Activated T-cell treated with anti-CD3 and anti-CD28 coated beads, Interleukin-2, amount 50 U/mL, for 4 hours (primary cell): ENCODE results near the gene HDHD3. TPM values are rescaled to one million over a fixed set of nuclear protein-coding genes. Genes with fewer than 3 reads are reported as not detected.

Experiments used
- ATAC-seq, 2 donors: fragments of 200-7000 bp; cut with Tn5 transposase; one replicate each; pipeline ENCODE4 v1.10.0; 2021
- DNase-seq: peaks from one replicate; pipeline ENCODE4 v3.0.0-alpha.2; 2020
- H3K27me3 Mint-ChIP-seq: one replicate; pipeline ENCODE4 v1.8.0; 2021; ENCODE audit warnings: low read depth, mixed read lengths
- H3K36me3 Mint-ChIP-seq: one replicate; pipeline ENCODE4 v1.8.0; 2022; ENCODE audit warnings: mixed read lengths; ENCODE audit not compliant: insufficient read depth
- H3K4me1 Mint-ChIP-seq: one replicate; pipeline ENCODE4 v1.8.0; 2021; ENCODE audit warnings: low read depth, mixed read lengths
- H3K4me3 Mint-ChIP-seq: one replicate; pipeline ENCODE4 v1.8.0; 2021; ENCODE audit warnings: mild to moderate bottlenecking, moderate library complexity, mixed read lengths
- H3K9me3 Mint-ChIP-seq: one replicate; pipeline ENCODE4 v1.8.0; 2021; ENCODE audit warnings: mixed read lengths
- total RNA-seq, 3 donors: library from RNA; stranded (reverse); gene quantifications; one replicate each; pipeline ENCODE4 v1.2.1, GENCODE V29; 2021

HDHD3 gene
- total RNA-seq, 3 donors from 2014 or later: 7.1 to 14.4 (median 12.7) TPM

DNA sequence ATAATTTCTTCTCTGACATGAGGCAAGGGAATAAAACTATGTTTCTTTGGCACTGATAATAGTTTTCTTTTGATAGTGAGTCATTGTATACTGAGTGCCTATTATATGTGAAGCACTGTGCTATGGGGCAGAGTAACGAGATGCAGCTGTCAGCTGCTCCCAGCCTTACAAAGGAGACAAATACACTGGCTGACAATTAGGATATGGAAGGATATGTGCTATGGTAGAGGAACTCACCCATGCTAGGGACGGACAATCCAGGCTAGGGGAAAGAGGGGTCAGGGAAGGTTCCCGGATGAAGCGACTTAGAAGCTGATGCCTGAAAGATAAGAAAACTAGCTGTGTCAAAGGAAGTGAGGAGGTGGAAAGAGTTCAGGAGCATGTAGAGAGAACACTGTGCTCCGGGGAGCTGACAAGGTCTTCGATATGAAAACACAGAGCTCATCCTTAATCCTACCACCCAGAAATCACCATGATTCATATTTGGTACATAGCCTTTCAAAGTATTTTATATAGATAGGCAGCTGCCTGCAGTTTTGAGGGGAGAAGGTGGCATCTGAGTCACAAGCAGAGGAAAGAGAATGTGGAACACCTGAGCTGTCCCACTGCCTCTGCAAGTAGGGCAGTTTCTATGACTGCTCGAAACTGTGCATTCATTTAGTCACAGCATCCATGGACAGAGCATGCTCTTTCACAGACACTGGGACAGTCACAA lies 15.3 kb downstream of the HDHD3 start:
- Mint-ChIP-seq H3K4me1 (peaks cover 6% of the 10 kb centered on the region), H3K4me3 (no peak overlapping the region), H3K36me3 (no peaks in the 10 kb centered on the region), H3K9me3 (no peaks in the 10 kb centered on the region), H3K27me3 (peaks cover 3% of the 10 kb centered on the region)
- DNase-seq (no peak), ATAC-seq (peak; percentile 84 to 86)

DNA sequence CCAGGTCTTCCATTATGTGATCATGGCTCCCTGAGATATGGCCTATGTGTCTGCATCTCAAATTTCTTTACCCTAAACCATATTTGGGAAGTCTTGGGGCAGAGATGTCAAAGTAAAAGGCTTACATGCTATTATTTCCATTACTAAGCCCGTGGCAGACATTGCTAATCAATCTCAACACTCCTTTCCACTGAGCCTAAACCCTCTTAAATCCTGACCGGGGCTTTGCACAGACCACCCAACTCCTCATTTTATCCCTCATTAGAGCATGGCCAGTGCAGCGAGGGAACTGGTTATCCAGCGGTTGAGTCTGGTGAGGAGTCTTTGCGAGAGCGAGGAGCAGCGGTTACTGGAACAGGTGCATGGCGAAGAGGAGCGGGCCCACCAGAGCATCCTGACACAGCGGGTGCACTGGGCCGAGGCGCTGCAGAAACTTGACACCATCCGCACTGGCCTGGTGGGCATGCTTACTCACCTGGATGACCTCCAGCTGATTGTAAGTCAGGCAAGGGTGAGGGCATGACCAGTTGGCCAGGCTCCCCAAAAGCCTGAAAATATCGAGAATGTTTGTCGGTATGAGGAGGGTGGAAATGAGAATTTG lies 16.4 kb downstream of the HDHD3 start:
- H3K36me3 Mint-ChIP-seq: no peaks in the 10 kb centered on the region
- no peak for ATAC-seq
- no peaks in the 10 kb centered on the region for H3K9me3 Mint-ChIP-seq

DNA sequence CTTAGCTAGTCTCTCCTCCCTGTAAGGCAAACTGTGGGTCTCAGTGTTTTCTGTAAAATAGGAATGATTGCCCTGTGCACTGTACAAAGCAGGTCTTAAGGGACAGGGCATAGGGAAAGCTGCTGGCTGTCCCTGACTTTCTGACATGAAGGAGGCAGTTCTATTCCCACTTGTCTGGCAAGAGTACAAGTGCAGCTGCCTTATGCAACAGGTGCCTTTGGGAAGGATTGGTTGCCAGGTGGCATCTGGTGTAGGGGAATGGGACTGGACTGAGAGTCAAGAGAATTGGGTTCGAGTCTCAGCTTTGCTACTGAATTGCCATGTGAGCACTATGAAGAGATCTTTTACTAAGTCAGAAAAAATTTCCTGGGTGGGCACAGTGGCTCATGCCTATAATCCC lies 17.4 kb downstream of the HDHD3 start:
- Mint-ChIP-seq H3K4me1 (peaks cover 6% of the 10 kb centered on the region), H3K27me3 (peaks cover 3% of the 10 kb centered on the region), H3K4me3 (no peak overlapping the region), H3K36me3 (no peaks in the 10 kb centered on the region), H3K9me3 (no peaks in the 10 kb centered on the region)
- ATAC-seq (no peak), DNase-seq (no peak)

More for the DNA sequence above, 16.4 kb downstream of the HDHD3 start:
- Mint-ChIP-seq H3K27me3 (peaks cover 3% of the 10 kb centered on the region), H3K4me3 (no peak overlapping the region), H3K4me1 (peaks cover 6% of the 10 kb centered on the region)
- DNase-seq: no peak

DNA sequence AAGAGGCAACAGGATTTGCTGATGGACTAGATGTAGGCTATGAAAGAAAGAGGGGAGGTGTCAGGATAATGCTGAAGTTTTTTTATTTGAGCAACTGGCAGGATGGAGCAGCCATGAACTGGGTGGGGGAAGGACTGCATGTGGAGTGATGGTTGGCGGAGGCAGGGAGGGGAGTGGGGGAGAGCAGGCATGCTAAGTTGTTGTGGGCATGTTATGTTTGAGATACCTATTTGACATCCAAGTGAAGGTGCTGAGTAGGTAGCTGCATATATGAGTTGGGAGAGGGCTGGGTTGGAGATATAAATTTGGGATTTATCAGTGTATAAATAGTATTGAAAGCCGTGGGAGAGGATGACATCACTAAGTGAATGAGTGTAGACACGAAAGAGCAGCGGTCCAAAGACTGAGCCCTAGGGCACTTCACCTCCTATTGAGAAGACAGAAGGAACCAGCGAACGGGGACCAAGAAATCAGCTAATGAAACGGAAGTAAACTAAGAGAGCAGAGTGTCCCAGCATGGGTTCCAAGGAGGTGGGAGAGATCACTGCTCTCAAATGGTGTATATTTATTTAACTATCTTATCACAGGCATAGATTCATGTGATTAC lies 20.0 kb downstream of the HDHD3 start:
- DNase-seq (no peak), ATAC-seq (no peak)
- H3K9me3 Mint-ChIP-seq: no peaks in the 10 kb centered on the region
- H3K27me3 Mint-ChIP-seq: peaks cover 17% of the 10 kb centered on the region
- H3K36me3 Mint-ChIP-seq: no peaks in the 10 kb centered on the region
- no peak overlapping the region for H3K4me3 Mint-ChIP-seq
- H3K4me1 Mint-ChIP-seq: peaks cover 4% of the 10 kb centered on the region

DNA sequence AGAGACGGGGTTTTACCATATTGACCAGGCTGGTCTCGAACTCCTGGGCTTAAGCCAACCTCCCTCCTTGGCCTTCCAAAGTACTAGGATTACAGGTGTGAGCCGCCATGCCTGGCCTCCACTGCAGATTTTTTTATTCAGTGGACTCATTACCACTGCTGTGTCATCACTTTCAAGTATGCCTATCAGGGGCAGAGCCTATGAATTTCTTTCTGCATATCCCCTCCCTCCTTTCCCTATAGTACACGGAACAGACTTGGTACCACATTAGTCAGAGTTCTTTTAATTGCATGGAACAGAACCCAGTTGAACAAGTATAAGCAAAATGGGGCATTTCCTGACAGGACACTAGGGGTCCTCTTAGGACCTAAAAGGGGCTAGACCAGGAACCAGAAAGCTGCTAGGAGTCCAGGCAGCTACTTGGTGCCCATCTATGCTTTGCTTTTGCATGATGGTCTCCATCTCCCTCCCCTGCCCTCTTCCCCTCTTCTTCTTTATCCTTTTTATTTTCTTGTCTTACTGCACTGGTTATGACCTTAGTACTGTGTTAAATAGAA lies 21.7 kb downstream of the HDHD3 start:
- Mint-ChIP-seq H3K4me3 (no peak overlapping the region), H3K36me3 (no peaks in the 10 kb centered on the region), H3K4me1 (peaks cover 14% of the 10 kb centered on the region), H3K9me3 (no peaks in the 10 kb centered on the region), H3K27me3 (peaks cover 29% of the 10 kb centered on the region)
- DNase-seq (no peak), ATAC-seq (no peak)

DNA sequence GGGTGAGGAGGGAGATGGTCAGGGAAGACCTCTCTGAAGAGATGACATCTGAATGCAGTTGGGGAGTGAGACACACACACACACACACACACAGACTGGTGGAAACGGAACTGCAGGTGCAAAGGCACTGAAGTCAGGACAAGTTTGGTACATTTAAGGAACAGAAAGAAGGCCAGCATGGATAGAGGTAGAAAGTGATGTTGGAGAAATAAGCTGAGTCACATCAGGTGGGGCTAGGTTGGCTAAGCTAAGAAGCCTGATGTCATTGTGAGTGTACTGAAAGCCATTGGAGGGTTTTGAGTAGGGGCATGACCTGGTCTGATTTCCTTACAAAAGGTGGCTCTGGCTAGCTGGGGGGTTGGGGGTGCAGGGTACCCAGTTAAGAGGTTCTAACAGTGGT lies 24.4 kb downstream of the HDHD3 start:
- Mint-ChIP-seq H3K36me3 (no peaks in the 10 kb centered on the region), H3K9me3 (no peaks in the 10 kb centered on the region), H3K27me3 (peaks cover 38% of the 10 kb centered on the region), H3K4me3 (no peak overlapping the region), H3K4me1 (peaks cover 21% of the 10 kb centered on the region)
- ATAC-seq: no peak
- DNase-seq: no peak

DNA sequence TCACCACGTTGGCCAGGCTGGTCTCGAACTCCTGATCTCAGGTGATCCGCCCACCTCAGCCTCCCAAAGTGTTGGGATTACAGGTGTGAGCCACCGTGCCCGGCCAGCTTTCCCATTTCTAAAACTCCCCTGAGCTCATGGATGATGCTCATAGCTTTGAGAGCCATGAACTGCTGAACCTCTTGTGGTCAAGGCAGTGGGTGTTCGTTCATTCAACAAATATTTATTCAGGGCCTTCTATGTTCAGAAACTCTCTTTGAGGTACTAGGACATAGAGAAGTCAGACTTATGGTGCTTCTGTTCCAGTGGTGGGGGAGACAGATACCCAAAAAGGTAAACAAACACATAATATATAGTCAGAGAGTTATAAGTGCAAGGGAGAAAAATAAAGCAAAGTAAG lies 24.8 kb downstream of the HDHD3 start:
- no peak for DNase-seq
- Mint-ChIP-seq H3K27me3 (peaks cover 38% of the 10 kb centered on the region), H3K36me3 (no peaks in the 10 kb centered on the region), H3K9me3 (no peaks in the 10 kb centered on the region), H3K4me1 (peaks cover 23% of the 10 kb centered on the region), H3K4me3 (no peak overlapping the region)
- no peak for ATAC-seq

DNA sequence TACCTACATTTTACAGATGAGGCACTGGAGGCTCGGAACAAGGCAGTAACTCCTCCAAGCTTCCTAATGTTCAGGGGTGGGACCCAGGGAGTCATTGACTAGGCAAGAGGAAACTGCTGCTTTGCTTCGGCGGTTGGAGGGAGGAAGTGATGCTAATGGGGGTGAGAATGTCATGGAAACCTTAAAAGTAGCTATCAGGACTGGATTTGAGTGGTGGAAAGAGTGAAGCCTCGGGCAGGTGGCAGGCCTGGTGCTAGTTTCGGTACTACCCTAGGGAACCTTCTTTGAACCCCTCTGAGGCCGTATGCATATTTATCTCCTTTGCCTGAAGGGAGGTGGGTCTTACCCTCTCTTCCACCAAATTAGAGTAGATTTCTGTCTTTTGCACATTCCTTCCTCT lies 25.8 kb downstream of the HDHD3 start:
- peak in 1 of 2 donors; percentile 35 for ATAC-seq
- Mint-ChIP-seq H3K27me3 (peaks cover 36% of the 10 kb centered on the region), H3K4me3 (peak overlapping the region; percentile 75), H3K36me3 (no peaks in the 10 kb centered on the region), H3K4me1 (peaks cover 23% of the 10 kb centered on the region), H3K9me3 (no peaks in the 10 kb centered on the region)
- DNase-seq: no peak

DNA sequence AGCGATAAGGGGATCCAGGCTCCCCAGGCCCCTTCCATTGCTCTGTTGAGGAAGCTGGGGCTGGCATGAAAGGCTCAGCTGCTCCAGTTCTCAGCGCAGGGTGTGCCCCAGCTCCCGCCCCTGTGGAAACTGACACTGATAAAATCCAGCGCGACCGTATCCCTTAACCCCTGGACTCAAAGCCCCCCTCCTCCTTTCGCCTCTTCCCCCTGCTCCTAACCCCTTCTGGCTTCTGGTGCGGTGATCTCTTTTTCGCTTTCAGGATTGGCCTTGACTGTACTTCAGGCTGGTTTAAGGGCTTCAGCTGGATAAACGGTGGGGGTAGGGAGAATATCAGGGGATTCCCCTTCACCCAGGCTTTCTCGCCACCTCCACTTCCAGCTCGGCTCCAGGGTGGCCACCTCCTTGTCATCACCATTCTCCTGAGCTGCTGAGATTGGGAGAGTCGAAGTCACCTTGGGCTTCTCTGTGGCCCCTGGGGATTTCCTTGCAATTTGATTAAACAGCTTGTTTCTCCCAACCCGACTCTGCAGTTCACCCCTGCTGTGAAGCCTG lies 26.6 kb downstream of the HDHD3 start:
- H3K4me1 Mint-ChIP-seq: peaks cover 25% of the 10 kb centered on the region
- H3K36me3 Mint-ChIP-seq: no peaks in the 10 kb centered on the region
- peak overlapping the region; percentile 75 for H3K4me3 Mint-ChIP-seq
- H3K9me3 Mint-ChIP-seq: no peaks in the 10 kb centered on the region
- DNase-seq (no peak), ATAC-seq (peak; percentile 6 to 8)
- H3K27me3 Mint-ChIP-seq: peaks cover 36% of the 10 kb centered on the region

DNA sequence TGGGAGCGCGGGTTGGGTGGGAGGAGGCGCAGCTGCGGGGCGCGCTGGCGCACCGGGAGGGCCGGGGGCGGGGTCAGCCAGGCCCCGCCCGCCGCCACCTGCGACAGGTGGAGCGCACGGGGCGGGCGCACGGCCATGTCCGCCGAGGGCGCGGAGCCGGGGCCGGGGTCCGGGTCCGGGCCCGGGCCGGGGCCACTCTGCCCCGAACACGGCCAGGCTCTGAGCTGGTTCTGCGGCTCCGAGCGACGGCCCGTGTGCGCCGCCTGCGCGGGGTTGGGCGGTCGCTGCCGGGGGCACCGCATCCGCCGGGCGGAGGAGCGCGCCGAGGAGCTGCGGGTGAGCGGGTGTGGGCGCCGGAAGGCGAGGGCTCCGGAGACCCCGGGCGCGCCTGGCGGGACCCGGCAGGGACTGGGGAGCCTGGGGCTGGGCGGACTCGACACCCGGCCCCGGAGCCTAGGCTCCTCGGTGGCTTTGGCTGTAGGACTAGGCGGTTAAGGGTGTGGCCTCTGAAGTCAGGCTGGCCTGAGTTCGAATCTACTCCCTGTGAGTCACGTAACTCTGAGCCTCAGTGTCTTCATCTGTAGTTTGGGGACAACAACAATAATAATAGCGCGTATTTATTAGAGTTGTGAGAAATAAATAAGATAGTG lies 27.2 kb downstream of the HDHD3 start, which contains the start of gene BSPRY:
Gene BSPRY, plus strand, starts transcription at position 97 of the 650 bp plus-strand sequence. Its CDS starts 39 bp downstream, at position 136.
- Mint-ChIP-seq H3K9me3 (no peaks in the 10 kb centered on the region), H3K4me3 (peak within 1 kb of the TSS; percentile 75), H3K4me1 (peaks cover 25% of the 10 kb centered on the region), H3K36me3 (no peaks in the 10 kb centered on the region), H3K27me3 (peaks cover 36% of the 10 kb centered on the region)
- DNase-seq: no peak
- ATAC-seq: peak; percentile 61 to 72

DNA sequence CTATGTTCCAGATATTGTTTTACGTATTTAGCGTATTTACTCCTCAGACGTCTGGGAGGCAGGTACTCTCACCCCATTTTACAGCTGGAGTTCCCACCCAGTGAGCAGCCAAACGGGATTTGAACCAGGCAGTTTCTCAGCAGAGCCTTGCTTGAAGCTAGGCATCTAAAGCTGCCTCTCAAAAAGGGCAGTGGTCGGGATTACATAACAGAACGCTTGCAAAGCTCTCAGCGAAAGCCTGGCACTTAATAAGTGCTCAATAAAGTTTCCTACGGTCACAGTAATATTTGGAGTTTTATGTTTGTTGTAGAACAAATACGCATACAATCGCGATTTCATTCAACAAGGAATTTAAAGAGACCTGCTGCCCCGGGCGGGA lies 27.7 kb downstream of the HDHD3 start:
- DNase-seq: no peak
- Mint-ChIP-seq H3K9me3 (no peaks in the 10 kb centered on the region), H3K36me3 (no peaks in the 10 kb centered on the region), H3K4me3 (peak overlapping the region; percentile 71), H3K27me3 (peaks cover 34% of the 10 kb centered on the region), H3K4me1 (peaks cover 25% of the 10 kb centered on the region)
- ATAC-seq: no peak

DNA sequence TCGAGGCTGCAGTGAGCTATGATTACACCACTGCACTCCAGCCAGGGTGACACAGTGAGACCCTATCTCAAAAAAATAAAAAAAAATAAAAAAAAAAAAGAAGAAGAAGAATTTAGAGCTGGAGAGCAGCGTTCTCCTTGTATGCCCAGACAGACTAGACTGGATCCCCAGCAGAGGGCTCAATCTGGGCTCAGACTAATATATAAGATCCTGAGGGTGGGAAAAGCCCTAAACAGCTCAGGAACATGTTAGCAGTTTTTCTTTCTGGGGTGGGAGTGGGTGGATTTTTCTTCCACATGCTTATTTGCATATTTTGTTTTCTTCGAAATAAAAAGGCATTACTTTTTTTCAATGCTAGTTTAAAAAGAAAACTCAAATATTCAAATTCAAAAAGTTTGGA lies 28.3 kb downstream of the HDHD3 start:
- Mint-ChIP-seq H3K9me3 (no peaks in the 10 kb centered on the region), H3K4me1 (peaks cover 25% of the 10 kb centered on the region), H3K27me3 (peaks cover 30% of the 10 kb centered on the region), H3K4me3 (peak overlapping the region; percentile 26), H3K36me3 (no peaks in the 10 kb centered on the region)
- ATAC-seq (no peak), DNase-seq (no peak)

DNA sequence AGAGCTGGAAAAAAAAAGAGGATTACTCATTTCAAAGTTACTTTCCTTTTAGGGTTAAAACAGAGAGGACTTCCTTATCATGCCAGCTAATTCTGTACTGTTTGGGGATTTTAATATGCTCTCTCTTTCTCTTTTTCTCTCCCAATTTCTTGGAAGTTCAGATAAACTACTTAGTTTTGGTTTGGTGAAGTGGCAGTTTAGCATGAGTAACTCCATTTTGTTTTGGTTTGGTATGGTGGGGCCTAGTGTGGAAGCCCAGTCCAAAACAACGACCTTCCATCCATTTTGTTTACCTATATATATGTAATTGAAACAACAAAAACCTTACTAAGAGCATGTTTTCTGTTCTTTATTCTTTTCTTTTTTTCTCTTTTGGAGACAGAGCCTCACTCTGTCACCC lies 31.1 kb downstream of the HDHD3 start:
- ATAC-seq (no peak), DNase-seq (no peak)
- Mint-ChIP-seq H3K9me3 (no peaks in the 10 kb centered on the region), H3K4me3 (no peak overlapping the region), H3K4me1 (peaks cover 26% of the 10 kb centered on the region), H3K36me3 (no peaks in the 10 kb centered on the region), H3K27me3 (peaks cover 12% of the 10 kb centered on the region)

DNA sequence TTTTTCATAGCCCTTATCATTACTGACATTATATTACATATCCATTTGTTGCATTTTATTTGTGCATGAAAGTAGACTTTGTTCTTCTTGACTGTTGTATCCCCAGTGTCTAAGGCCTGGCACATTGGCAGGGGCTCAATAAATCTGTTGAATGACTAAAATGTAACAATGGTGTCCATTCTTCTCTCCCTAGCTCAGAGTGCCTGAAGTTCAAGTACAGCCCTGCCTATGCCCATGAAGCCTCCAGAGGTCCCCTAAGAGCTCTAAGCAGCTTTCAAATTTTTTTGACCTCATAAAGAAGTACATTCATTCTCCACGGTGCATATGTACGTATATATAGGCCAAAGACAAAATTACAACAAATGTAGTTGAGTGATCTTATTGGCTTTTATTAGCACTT lies 31.6 kb downstream of the HDHD3 start:
- DNase-seq: no peak
- ATAC-seq: no peak
- H3K36me3 Mint-ChIP-seq: no peaks in the 10 kb centered on the region
- H3K4me3 Mint-ChIP-seq: no peak overlapping the region
- peaks cover 9% of the 10 kb centered on the region for H3K27me3 Mint-ChIP-seq
- H3K4me1 Mint-ChIP-seq: peaks cover 26% of the 10 kb centered on the region
- no peaks in the 10 kb centered on the region for H3K9me3 Mint-ChIP-seq
